Ovary (tissue), 9 donors: ENCODE measurements around the gene SPACDR. TPM values are rescaled to one million over a fixed set of nuclear protein-coding genes. Genes with fewer than 3 reads are reported as not detected.
A peak's percentile ranks its signal among the peaks of the same experiment; 100 is the strongest.
"Not testable (repeated sequence)": the region's sequence is repeated elsewhere in the genome, so short reads cannot be mapped to it uniquely, and the experiment has no call there.

Experiments
- DNase-seq, 5 donors: peaks; one replicate each; pipeline ENCODE4 v3.0.0-alpha.2; 2019 to 2020
- H3K27ac ChIP-seq, 2 donors: fragments of 200-600 bp; one replicate each; pipeline versions ENCODE4 v1.5.1 to v1.8.0; 2019 to 2022
- H3K27me3 ChIP-seq: fragments of 200-600 bp; one replicate; pipeline ENCODE4 v1.8.0; 2022
- H3K36me3 ChIP-seq: fragments of 200-600 bp; sonication (generic); one replicate; pipeline ENCODE4 v1.5.1; 2019
- H3K4me1 ChIP-seq: one replicate; pipeline ENCODE4 v1.8.1; 2013; ENCODE audit warnings: mild to moderate bottlenecking, moderate library complexity; ENCODE audit not compliant: insufficient read depth
- H3K4me3 ChIP-seq: fragments of 200-600 bp; sonication (generic); one replicate; pipeline ENCODE4 v1.5.1; 2017
- H3K9me3 ChIP-seq, 2 donors: fragments of 200-600 bp in 1 of 2; sonication (generic) in 1 of 2; one replicate each; pipeline versions ENCODE4 v1.5.1 to v1.8.1; 2013 to 2019; ENCODE audit warnings: mild to moderate bottlenecking in 1 of 2, moderate library complexity in 1 of 2
- EP300 ChIP-seq: sonication (generic); formaldehyde crosslinking; IDR thresholded peaks from one replicate; pipeline ENCODE4 v1.6.1; 2017; ENCODE audit warnings: antibody characterized with exemption
- POLR2A ChIP-seq: fragments of 450-650 bp; IDR thresholded peaks from one replicate; pipeline ENCODE4 v1.6.1; 2017; ENCODE audit warnings: antibody characterized with exemption, mild to moderate bottlenecking, moderate library complexity
- WGBS, 3 donors: extraction: QIAGEN DNeasy Blood & Tissue Kit in 1 of 3; methylation state at CpG; one replicate each; pipeline versions ENCODE4 v1.1.5 to v1.1.7; 2013 to 2017; 5-methylcytosine and 5-hydroxymethylcytosine counted together
- intact Hi-C, 4 donors: fragments of 100-400 bp; cut with DNase I; formaldehyde crosslinking; loops; one replicate each; pipeline versions ENCODE4 v1.11.0 to v1.15.1; 2022 to 2023
- polyA plus RNA-seq, 2 donors: library from polyadenylated mRNA; stranded (reverse); fragments of 200-250 nt in 1 of 2; fragments of 350-450 nt in 1 of 2; fragmentation: Illumina TruSeq in 1 of 2; extraction: RNeasy Lipid Tissue Mini Kit (QIAGEN cat#74804) in 1 of 2; gene quantifications; one replicate each; pipeline ENCODE4 v1.2.3, GENCODE V29; 2013 to 2014
- total RNA-seq, 7 donors: library from RNA; depleted of rRNA in 2 of 7; stranded (reverse); fragments of >200 nt in 2 of 7; fragmentation: NEBNext Ultra II Directional in 3 of 7; extraction: Animal tissue kit (Norgen Biotek cat#: 25700) in 3 of 7; gene quantifications; one replicate each; pipeline versions ENCODE4 v1.1.0 to v1.2.4, GENCODE V29; 2016 to 2023
- TF ChIP-seq, protein P1 (sequence below), 3 donors: fragments of 450-650 bp in 2 of 3; fragments of 200-600 bp in 1 of 3; IDR thresholded peaks; one replicate each; pipeline versions ENCODE4 v1.5.1 to v1.8.0; 2016 to 2022; ENCODE audit warnings: antibody characterized with exemption in 3 of 3, mild to moderate bottlenecking in 1 of 3
- donor health status: DM: no; HTN: no; CAD: no; lungs with moderate emphysema.
- donor health status: DM: no; HTN: no; CAD: no.
- donor health status: Bipolar disorder and iron deficiency.
- donor health status: DM: yes; HTN: yes; CAD: no.
- donor health status: DM: no; HTN: no; CAD: no.
- donor health status: DM: yes; HTN: yes; CAD: no.

Gene SPACDR
- total and polyA plus RNA-seq, 9 donors, result 0.25 to 3.0 (median 0.78) TPM; not detected in 1

DNA sequence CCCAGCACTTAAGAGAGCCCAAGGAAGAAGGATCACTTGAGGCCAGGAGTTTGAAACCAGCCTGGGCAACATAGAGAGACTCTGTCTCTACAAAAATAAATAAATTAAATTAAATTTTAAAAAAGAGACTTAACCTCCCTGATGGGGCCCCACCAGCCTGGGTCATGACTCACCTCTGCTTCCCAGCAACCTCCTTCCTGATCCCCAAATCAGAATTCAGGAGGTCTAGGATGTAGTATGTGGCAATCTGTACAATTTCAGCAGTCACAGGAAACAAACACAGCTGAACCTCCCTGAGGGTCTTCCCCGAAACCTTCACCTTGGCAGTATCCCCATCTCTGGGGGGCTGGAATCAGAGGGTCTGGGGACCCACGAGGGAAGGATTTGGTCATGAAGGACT, 18.0 kb downstream of the SPACDR start:
- Histone ChIP-seq H3K4me1 (peaks cover 2% of the 10 kb centered on the region), H3K36me3 (no peaks in the 10 kb centered on the region), H3K4me3 (no peak overlapping the region), H3K27ac (no peak overlapping the region), H3K9me3 (no peaks in the 10 kb centered on the region), H3K27me3 (no peaks in the 10 kb centered on the region)
- intact Hi-C loops, result no loop called here
- TF ChIP-seq, protein P1, sequence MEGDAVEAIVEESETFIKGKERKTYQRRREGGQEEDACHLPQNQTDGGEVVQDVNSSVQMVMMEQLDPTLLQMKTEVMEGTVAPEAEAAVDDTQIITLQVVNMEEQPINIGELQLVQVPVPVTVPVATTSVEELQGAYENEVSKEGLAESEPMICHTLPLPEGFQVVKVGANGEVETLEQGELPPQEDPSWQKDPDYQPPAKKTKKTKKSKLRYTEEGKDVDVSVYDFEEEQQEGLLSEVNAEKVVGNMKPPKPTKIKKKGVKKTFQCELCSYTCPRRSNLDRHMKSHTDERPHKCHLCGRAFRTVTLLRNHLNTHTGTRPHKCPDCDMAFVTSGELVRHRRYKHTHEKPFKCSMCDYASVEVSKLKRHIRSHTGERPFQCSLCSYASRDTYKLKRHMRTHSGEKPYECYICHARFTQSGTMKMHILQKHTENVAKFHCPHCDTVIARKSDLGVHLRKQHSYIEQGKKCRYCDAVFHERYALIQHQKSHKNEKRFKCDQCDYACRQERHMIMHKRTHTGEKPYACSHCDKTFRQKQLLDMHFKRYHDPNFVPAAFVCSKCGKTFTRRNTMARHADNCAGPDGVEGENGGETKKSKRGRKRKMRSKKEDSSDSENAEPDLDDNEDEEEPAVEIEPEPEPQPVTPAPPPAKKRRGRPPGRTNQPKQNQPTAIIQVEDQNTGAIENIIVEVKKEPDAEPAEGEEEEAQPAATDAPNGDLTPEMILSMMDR (IDR thresholded peaks at IDR 0.05), result no peak
- TF ChIP-seq POLR2A (no peak), EP300 (no peak)
- peak in 1 of 5 donors; percentile 8 for DNase-seq
- 63 to 68% (median 64%) methylated on average over 2 of the region's 2 CpGs for WGBS, 3 donors

DNA sequence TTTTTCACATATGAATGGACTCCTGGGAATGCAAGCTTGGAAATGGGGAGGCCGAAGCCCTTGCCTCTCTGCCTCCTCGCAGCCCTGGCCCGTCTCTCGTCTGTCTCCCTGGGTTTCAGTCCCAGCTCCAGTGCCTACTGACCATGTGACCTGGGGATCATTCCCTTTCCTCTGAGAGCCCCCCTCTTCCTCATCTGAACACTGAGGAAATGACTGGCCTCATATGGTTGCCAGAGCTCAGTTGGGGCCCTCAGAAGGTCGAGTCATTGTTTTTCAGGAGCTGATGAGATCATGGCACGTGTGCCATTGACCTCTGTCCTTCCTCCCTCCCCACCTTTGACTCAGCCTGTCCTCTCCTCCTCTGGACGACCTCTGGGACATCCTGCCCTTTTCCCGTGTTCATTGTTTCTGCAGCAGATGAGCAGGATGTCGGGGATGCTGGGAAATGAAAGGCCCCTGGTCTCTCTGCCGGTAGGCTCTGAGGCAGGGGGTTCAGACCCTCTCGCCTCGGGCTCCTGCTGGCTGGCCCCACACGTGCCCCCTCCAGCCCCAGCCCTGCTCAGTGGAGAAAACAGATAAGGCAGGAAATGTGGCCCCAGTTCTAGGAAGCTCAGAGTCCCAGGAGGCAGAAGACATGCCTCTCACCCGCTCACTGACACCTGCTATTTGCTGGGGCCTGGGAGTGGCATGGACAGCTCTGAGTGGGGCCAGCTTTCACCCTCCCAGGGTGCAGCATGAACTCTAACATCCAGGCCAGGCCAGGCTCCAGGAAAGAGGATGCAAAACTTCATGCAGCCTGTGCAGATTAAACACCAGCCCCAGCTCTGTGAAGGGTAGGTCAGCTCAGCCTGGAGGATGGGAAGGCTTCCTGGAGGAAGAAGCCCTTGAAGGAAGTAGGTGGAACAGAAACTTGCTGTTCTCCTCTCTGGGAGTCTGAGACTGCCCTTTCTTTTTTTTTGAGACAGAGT, 19.5 kb downstream of the SPACDR start:
- no peaks in the 10 kb centered on the region for H3K9me3 ChIP-seq
- no peak for TF ChIP-seq EP300
- TF ChIP-seq, protein P1 (IDR thresholded peaks at IDR 0.05), result no peak
- TF ChIP-seq POLR2A, result no peak
- no peaks in the 10 kb centered on the region for H3K36me3 ChIP-seq
- H3K27me3 ChIP-seq, result no peaks in the 10 kb centered on the region
- H3K4me3 ChIP-seq, result no peak overlapping the region
- no peaks in the 10 kb centered on the region for H3K4me1 ChIP-seq
- peak in 3 of 5 donors; percentile 27 to 56 (median 33) for DNase-seq
- WGBS, 3 donors, result 34 to 37% (median 36%) methylated on average over 14 of the region's 14 CpGs
- no peak overlapping the region for H3K27ac ChIP-seq
- intact Hi-C loops, result no loop called here

DNA sequence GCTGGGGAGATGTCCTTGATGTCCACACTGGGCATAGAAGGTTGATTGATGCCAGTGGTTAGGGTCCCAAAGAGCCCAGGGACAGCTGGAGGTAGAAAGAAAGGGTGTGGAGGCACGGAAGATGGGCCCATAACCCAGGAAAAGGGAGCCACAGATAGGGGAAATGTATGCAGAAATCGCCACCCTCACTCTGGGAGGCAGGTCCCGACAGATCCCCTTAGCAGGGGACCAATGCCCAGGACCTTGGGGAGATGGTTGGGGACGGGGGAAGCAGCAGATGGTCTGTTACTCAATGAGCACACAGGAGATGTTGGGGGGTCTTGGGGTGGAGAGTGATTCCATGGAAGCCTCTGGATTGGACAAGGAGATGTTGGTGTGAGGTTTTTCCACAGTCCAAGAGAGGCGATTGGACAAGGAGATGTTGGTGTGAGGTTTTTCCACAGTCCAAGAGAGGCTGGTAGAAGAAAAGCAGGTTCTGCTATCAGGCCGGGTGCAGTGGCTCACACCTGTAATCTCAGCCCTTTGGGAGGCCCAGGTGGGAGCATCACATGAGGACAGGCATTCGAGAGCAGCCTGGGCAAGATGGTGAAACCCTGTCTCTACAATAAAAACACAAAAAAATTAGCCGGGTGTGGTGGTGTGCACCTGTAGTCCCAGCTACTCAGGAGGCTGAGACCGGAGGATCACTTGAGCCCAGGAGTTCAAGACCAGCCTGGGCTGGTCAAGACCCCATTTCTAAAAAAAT, 20.8 kb downstream of the SPACDR start:
- intact Hi-C loops, result no loop called here
- no peak overlapping the region for H3K27ac ChIP-seq
- H3K4me3 ChIP-seq, result no peak overlapping the region
- DNase-seq, result peak in 3 of 5 donors; percentile 8 to 25 (median 9)
- H3K9me3 ChIP-seq, result no peaks in the 10 kb centered on the region
- H3K36me3 ChIP-seq, result no peaks in the 10 kb centered on the region
- no peak for TF ChIP-seq EP300
- TF ChIP-seq POLR2A, result no peak
- TF ChIP-seq, protein P1 (IDR thresholded peaks at IDR 0.05), result no peak
- H3K27me3 ChIP-seq, result no peaks in the 10 kb centered on the region
- 88 to 94% (median 92%) methylated on average over 9 of the region's 9 CpGs for WGBS, 3 donors
- H3K4me1 ChIP-seq, result no peaks in the 10 kb centered on the region

DNA sequence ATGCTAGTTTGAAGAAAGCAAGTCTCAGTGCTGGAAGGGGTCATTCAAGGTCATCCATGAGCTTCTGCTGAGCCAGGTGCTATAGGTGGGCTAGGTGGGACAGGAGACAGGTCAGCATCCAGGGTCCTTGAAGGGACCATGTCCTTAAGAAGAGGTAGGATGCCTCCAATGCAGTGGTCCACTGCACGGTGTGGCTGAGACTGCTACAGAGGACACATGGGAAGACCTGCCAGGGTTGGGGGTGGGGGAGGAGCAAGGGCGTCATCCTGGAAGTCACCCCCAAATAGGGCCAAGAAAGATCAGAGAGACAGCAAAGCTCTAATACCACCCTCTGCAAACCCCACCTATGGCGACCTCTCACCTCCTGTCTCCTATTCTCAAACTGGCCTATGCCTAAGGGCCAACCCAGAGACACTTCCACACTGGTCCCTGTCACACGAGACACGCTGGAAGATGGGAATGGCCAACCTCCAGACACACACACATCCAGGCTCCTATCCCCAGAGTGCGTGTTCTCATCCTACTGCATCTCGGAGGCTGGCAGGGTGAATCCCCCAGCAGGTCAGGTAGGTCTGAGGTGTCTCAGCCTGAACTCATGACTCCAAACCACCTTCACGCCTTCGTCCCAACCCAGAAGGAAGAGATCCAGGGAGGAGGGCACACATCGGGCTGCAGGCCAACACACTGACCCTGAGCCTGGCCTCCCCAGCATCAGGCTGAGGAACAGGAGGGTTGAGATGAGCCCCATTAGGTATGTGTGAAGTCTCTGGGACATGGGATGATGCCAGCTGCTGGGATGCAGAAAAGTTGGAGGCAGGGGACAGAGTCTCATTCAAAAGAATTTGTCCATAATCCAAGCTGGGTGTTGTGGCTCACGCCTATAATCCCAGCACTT, 22.2 kb downstream of the SPACDR start:
- Histone ChIP-seq H3K4me1 (peaks cover 2% of the 10 kb centered on the region), H3K27ac (no peak overlapping the region), H3K27me3 (no peaks in the 10 kb centered on the region), H3K9me3 (no peaks in the 10 kb centered on the region), H3K36me3 (no peaks in the 10 kb centered on the region), H3K4me3 (no peak overlapping the region)
- TF ChIP-seq EP300, result no peak
- no peak for TF ChIP-seq POLR2A
- TF ChIP-seq, protein P1 (IDR thresholded peaks at IDR 0.05), result no peak
- 82 to 90% (median 88%) methylated on average over 11 of the region's 11 CpGs for WGBS, 3 donors
- intact Hi-C loops, result no loop called here
- peak in 3 of 5 donors; percentile 15 to 36 (median 18) for DNase-seq

DNA sequence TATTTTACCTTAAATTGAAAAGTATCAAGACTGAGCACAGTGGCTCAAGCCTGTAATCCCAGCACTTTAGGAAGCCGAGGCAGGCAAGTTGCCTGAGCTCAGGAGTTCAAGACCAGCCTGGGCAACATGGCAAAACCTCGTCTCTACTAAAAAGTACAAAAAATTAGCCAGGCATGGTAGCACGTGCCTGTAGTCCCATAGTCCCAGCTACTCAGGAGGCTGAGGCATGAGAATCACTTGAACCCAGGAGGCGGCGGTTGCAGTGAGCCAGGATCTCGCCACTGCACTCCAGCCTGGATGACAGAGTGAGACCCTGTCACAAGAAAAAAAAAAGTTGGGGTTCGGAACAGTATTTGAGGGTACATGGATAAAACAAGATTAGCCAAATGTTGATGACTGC, 24.8 kb downstream of the SPACDR start:
- H3K27ac ChIP-seq, H3K9me3 ChIP-seq, H3K27me3 ChIP-seq, H3K36me3 ChIP-seq, intact Hi-C loops, H3K4me3 ChIP-seq: not testable (repeated sequence)
- H3K4me1 ChIP-seq, result peaks cover 12% of the 10 kb centered on the region
- 85 to 90% (median 88%) methylated on average over 7 of the region's 7 CpGs for WGBS, 3 donors
- peak in 1 of 5 donors; percentile 13 for DNase-seq

DNA sequence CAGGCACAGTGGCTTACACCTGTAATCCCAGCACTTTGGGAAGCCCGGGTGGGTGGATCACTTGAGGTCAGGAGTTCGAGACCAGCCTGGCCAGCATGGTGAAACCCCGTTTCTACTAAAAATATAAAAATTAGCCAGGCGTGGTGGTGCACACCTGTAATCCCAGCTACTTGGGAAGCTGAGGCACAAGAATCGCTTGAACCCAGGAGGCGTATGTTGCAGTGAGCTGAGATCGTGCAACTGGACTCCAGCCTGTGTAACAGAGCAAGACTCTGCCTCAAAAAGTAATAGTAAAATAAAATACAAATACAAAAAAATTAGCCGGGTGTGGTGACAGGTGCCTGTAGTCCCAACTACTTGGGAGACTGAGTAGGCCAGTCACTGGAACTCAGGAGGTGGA, 25.3 kb downstream of the SPACDR start:
- 89 to 93% (median 91%) methylated on average over 8 of the region's 8 CpGs for WGBS, 3 donors
- H3K4me3 ChIP-seq, intact Hi-C loops, H3K27me3 ChIP-seq, H3K27ac ChIP-seq, H3K36me3 ChIP-seq, H3K9me3 ChIP-seq: not testable (repeated sequence)
- peaks cover 12% of the 10 kb centered on the region for H3K4me1 ChIP-seq
- DNase-seq, result peak in 3 of 5 donors; percentile 11 to 15 (median 12)
